Measurements from ENCODE around the gene MGMT.

GRCh38 chr10:129593953-129594352 is 126.9 kb downstream of the MGMT start:
- TF ChIP-seq POLR2A (IDR thresholded peaks at IDR 0.05): no peak
- no peak for TF ChIP-seq CTCF (IDR thresholded peaks at IDR 0.05)
- TF ChIP-seq EP300 (IDR thresholded peaks at IDR 0.05): no peak
- no peak for TF ChIP-seq POLR2AphosphoS5 (IDR thresholded peaks at IDR 0.05)
